GM19455 (cell line): ENCODE data around the gene COA8.
"Not testable (repeated sequence)": the region's sequence is repeated elsewhere in the genome, so short reads cannot be mapped to it uniquely, and the experiment has no call there.

Experiments
- ATAC-seq: cut with Tn5 transposase; IDR thresholded peaks from one replicate; pipeline ENCODE4 v1.9.1; 2021; ENCODE audit not compliant: unreplicated experiment

COA8 gene

GRCh38 chr14:103568952-103569351 is 6.2 kb downstream of the COA8 start:
- no peak for ATAC-seq

- ATAC-seq: no peak
Observed at GRCh38 chr14:103569408-103569807, 6.6 kb downstream of the COA8 start.

GRCh38 chr14:103574104-103574503 is 11.3 kb downstream of the COA8 start:
- no peak for ATAC-seq

- no peak for ATAC-seq
Observed at GRCh38 chr14:103574707-103575285, 12.0 kb downstream of the COA8 start.

- no peak for ATAC-seq
Observed at GRCh38 chr14:103576371-103577024, 13.7 kb downstream of the COA8 start.

GRCh38 chr14:103578401-103579075 is 15.8 kb downstream of the COA8 start:
- no peak for ATAC-seq

- ATAC-seq: no peak
Observed at GRCh38 chr14:103581206-103581605, 18.4 kb downstream of the COA8 start.

GRCh38 chr14:103581954-103582703 is 19.4 kb downstream of the COA8 start:
- ATAC-seq: no peak

- no peak for ATAC-seq
Observed at GRCh38 chr14:103584326-103584915, 21.7 kb downstream of the COA8 start.

- ATAC-seq: peak; percentile 93
Observed at GRCh38 chr14:103593577-103593976, 30.8 kb downstream of the COA8 start.

- ATAC-seq: no peak
Observed at GRCh38 chr14:103594265-103594664, 31.5 kb downstream of the COA8 start.

GRCh38 chr14:103597623-103598377 is 35.0 kb downstream of the COA8 start:
- no peak for ATAC-seq

- no peak for ATAC-seq
Observed at GRCh38 chr14:103600503-103600902, 37.7 kb downstream of the COA8 start.

GRCh38 chr14:103604620-103605019 is 41.9 kb downstream of the COA8 start:
- ATAC-seq: no peak

- ATAC-seq: peak; percentile 81
Observed at GRCh38 chr14:103606963-103607668, 44.4 kb downstream of the COA8 start.

GRCh38 chr14:103607822-103608221 is 45.1 kb downstream of the COA8 start:
- no peak for ATAC-seq

- ATAC-seq: not testable (repeated sequence)
Observed at GRCh38 chr14:103609081-103609480, 46.3 kb downstream of the COA8 start.

GRCh38 chr14:103611215-103611614 is 48.5 kb downstream of the COA8 start:
- ATAC-seq: no peak

- no peak for ATAC-seq
Observed at GRCh38 chr14:103613517-103613916, 50.8 kb downstream of the COA8 start.
